Smooth muscle cell (in vitro differentiated cells): ENCODE measurements around the gene SLC10A7. TPM values are rescaled to one million over a fixed set of nuclear protein-coding genes. Genes with fewer than 3 reads are reported as not detected.
A peak's percentile ranks its signal among the peaks of the same experiment; 100 is the strongest.

ENCODE experiments used
- DNase-seq: peaks from one replicate; lab custom pipeline; 2025; ENCODE audit not compliant: unreplicated experiment; lab: John Stamatoyannopoulos, UW
- H2AFZ ChIP-seq: fragments of 200-600 bp; sonication (generic); 2 replicates; pipeline ENCODE4 v1.6.0; 2016; ENCODE audit warnings: antibody characterized with exemption, low read depth, mild to moderate bottlenecking
- H3F3A ChIP-seq: fragments of 200-600 bp; sonication (generic); 2 replicates; pipeline ENCODE4 v1.6.0; 2017; ENCODE audit warnings: antibody characterized with exemption, low read depth
- H3K27ac ChIP-seq: fragments of 200-600 bp; sonication (generic); 2 replicates; pipeline ENCODE4 v1.5.1; 2016; ENCODE audit warnings: low read depth, mild to moderate bottlenecking
- H3K27me3 ChIP-seq: fragments of 200-600 bp; sonication (generic); 2 replicates; pipeline ENCODE4 v1.6.1; 2016; ENCODE audit warnings: low read depth, mild to moderate bottlenecking
- H3K36me3 ChIP-seq: fragments of 200-600 bp; sonication (generic); 2 replicates; pipeline ENCODE4 v1.5.1; 2016; ENCODE audit warnings: low read depth
- H3K4me1 ChIP-seq: fragments of 200-600 bp; sonication (generic); 2 replicates; pipeline ENCODE4 v1.5.1; 2016; ENCODE audit warnings: low read depth
- H3K4me2 ChIP-seq: fragments of 200-600 bp; sonication (generic); 2 replicates; pipeline ENCODE4 v1.6.0; 2016; ENCODE audit warnings: mild to moderate bottlenecking
- H3K4me3 ChIP-seq: fragments of 200-600 bp; sonication (generic); 2 replicates; pipeline ENCODE4 v1.5.1; 2016; ENCODE audit warnings: mild to moderate bottlenecking
- H3K79me2 ChIP-seq: fragments of 200-600 bp; sonication (generic); 2 replicates; pipeline ENCODE4 v1.6.0; 2016; ENCODE audit warnings: low read depth, mild to moderate bottlenecking
- H3K9ac ChIP-seq: fragments of 200-600 bp; sonication (generic); 2 replicates; pipeline ENCODE4 v1.6.0; 2016; ENCODE audit warnings: low read depth
- H3K9me3 ChIP-seq: fragments of 200-600 bp; sonication (generic); replicated peaks from 2 replicates; pipeline ENCODE4 v1.5.1; 2016; ENCODE audit warnings: low read depth
- H4K20me1 ChIP-seq: fragments of 200-600 bp; sonication (generic); 2 replicates; pipeline ENCODE4 v1.6.0; 2016; ENCODE audit warnings: low read depth
- WGBS: methylation state at CpG from one replicate; pipeline ENCODE4 v1.1.7; 2016; ENCODE audit warnings: low lambda C conversion rate; 5-methylcytosine and 5-hydroxymethylcytosine counted together
- polyA plus RNA-seq: library from polyadenylated mRNA; unstranded; fragments of >200 nt; fragmentation: Nextera tagmentation; extraction: Ambion mirVana; gene quantifications from 2 replicates; pipeline ENCODE4 v1.2.1, GENCODE V29; 2016
- total RNA-seq: library from RNA; depleted of rRNA; stranded (reverse); fragments of >200 nt; gene quantifications from 2 replicates; pipeline ENCODE4 v1.2.3, GENCODE V29; 2014
- TF ChIP-seq, protein P1 (sequence below): fragments of 200-600 bp; sonication (generic); IDR thresholded peaks from 2 replicates; pipeline ENCODE4 v1.5.1; 2017; ENCODE audit warnings: borderline replicate concordance, mild to moderate bottlenecking, antibody characterized with exemption; ENCODE audit not compliant: insufficient read depth, poor library complexity, severe bottlenecking

SLC10A7 gene
- total and polyA plus RNA-seq, 2 experiments from 2014 or later = 10.3 to 24.8 TPM

DNA sequence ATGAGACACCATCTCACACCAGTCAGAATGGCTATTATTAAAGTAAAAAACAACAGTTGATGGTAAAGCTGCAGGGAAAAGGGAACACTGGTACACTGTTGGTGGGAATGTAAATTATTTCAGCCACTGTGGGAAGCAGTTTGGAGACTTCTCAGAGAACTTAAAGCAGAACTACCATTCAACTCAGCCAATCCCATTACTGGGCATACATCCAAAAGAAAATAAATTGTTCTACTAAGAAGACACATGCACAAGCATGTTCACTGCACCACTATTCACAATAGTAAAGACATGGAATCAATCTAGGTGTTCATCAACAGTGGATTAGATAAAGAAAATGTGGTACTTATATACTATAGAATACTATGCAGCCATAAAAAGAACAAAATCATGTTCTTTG lies 172.4 kb downstream of the SLC10A7 start:
- no peaks in the 10 kb centered on the region for H3K4me1 ChIP-seq
- no peak overlapping the region for H3K9ac ChIP-seq
- no peaks in the 10 kb centered on the region for H3K27me3 ChIP-seq
- peak overlapping the region; percentile 67 for H3K4me2 ChIP-seq
- no peak overlapping the region for H3K27ac ChIP-seq
- no peaks in the 10 kb centered on the region for H3F3A ChIP-seq
- peaks cover 14% of the 10 kb centered on the region for H4K20me1 ChIP-seq
- no peaks in the 10 kb centered on the region for H3K36me3 ChIP-seq
- peak overlapping the region; percentile 50 for H3K4me3 ChIP-seq
- no peak for DNase-seq
- H2AFZ ChIP-seq = no peak overlapping the region
- no peaks in the 10 kb centered on the region for H3K9me3 ChIP-seq
- TF ChIP-seq, protein P1, sequence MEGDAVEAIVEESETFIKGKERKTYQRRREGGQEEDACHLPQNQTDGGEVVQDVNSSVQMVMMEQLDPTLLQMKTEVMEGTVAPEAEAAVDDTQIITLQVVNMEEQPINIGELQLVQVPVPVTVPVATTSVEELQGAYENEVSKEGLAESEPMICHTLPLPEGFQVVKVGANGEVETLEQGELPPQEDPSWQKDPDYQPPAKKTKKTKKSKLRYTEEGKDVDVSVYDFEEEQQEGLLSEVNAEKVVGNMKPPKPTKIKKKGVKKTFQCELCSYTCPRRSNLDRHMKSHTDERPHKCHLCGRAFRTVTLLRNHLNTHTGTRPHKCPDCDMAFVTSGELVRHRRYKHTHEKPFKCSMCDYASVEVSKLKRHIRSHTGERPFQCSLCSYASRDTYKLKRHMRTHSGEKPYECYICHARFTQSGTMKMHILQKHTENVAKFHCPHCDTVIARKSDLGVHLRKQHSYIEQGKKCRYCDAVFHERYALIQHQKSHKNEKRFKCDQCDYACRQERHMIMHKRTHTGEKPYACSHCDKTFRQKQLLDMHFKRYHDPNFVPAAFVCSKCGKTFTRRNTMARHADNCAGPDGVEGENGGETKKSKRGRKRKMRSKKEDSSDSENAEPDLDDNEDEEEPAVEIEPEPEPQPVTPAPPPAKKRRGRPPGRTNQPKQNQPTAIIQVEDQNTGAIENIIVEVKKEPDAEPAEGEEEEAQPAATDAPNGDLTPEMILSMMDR = no peak
- H3K79me2 ChIP-seq = no peaks in the 10 kb centered on the region

- Histone ChIP-seq H3K4me3 (no peak overlapping the region), H4K20me1 (peaks cover 14% of the 10 kb centered on the region), H3F3A (no peaks in the 10 kb centered on the region), H3K4me1 (no peaks in the 10 kb centered on the region), H3K36me3 (no peaks in the 10 kb centered on the region), H3K9me3 (no peaks in the 10 kb centered on the region), H2AFZ (no peak overlapping the region), H3K27ac (no peak overlapping the region), H3K27me3 (no peaks in the 10 kb centered on the region), H3K79me2 (no peaks in the 10 kb centered on the region), H3K9ac (no peak overlapping the region), H3K4me2 (no peak overlapping the region)
- 87% methylated on average over 2 of the region's 2 CpGs for WGBS
- no peak for DNase-seq
- TF ChIP-seq, protein P1 = no peak
Measured at GRCh38 chr4:146347822-146348221, 173.9 kb downstream of the SLC10A7 start.

DNA sequence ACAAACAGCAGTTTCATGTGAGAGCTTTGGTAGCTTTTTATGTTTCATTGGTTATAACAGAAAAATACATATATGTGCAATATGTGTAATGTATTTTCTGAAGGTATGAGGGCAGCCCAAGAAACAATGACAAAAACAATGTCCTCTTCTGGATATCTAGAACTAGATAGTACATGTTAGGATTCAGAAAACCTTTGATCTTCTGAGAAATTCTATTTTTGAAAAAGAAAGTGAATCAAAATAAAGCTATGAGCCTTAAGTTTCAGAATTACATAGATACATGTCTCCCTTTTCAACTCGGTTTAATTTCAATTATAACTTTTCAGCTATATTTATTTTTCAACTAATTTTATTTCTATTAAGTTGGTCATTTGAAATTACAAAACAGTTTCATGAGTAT lies 175.5 kb downstream of the SLC10A7 start:
- Histone ChIP-seq H3K4me3 (no peak overlapping the region), H3K27me3 (no peaks in the 10 kb centered on the region), H2AFZ (no peak overlapping the region), H3F3A (no peaks in the 10 kb centered on the region), H3K4me2 (no peak overlapping the region), H3K4me1 (no peaks in the 10 kb centered on the region), H3K79me2 (no peaks in the 10 kb centered on the region), H3K27ac (no peak overlapping the region), H4K20me1 (peaks cover 24% of the 10 kb centered on the region), H3K9me3 (no peaks in the 10 kb centered on the region), H3K9ac (no peak overlapping the region), H3K36me3 (no peaks in the 10 kb centered on the region)
- TF ChIP-seq, protein P1 = no peak
- WGBS = 51% methylated on average over 1 of the region's 1 CpG
- no peak for DNase-seq

DNA sequence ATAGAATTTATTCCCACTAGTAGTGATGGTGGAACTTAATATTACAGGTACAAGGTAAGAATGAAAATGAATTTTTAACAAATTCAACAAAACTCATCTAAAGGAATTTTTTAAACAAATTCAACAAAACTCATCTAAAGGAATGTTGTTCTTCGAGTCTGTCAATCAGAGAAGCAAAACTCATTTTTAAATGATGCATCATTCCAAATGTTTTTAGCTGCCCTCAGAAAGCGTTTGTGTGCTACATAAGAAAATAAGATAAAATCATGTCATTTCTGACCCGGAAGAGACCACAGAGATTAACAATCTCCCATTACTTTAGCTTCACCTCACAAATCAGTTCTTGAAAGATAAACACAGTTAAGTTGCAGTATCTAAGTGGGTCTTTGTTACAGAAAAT lies 178.0 kb downstream of the SLC10A7 start:
- Histone ChIP-seq H3K27ac (no peak overlapping the region), H3K36me3 (no peaks in the 10 kb centered on the region), H3K4me1 (no peaks in the 10 kb centered on the region), H3F3A (no peaks in the 10 kb centered on the region), H3K79me2 (no peaks in the 10 kb centered on the region), H4K20me1 (peaks cover 43% of the 10 kb centered on the region), H3K27me3 (no peaks in the 10 kb centered on the region), H3K9me3 (no peaks in the 10 kb centered on the region), H3K4me3 (no peak overlapping the region), H3K9ac (no peak overlapping the region), H3K4me2 (no peak overlapping the region), H2AFZ (no peak overlapping the region)
- 70% methylated on average over 3 of the region's 3 CpGs for WGBS
- TF ChIP-seq, protein P1 = no peak
- no peak for DNase-seq
